ENCODE results near the gene NDRG4.

The NDRG4 gene

DNA sequence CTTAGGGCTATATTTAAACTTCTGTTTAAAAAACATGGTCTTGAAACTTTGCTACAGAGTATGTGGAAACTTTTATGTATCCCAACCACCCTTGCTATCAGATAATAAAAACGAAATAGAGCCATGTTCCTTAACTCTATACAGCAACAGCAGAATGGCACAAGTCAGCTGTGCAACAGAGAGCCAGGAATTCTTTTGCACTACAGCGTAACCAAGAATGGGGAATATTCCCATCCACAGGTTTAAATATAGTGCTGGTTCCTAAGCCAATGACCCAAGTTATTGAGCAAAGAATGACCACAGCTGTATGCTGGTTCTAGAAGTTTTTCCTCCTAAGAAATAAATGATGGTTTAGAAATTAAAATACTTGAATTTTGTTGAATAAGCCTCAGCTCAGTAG, 48.4 kb downstream of the NDRG4 start:
- TF ChIP-seq, protein P1, sequence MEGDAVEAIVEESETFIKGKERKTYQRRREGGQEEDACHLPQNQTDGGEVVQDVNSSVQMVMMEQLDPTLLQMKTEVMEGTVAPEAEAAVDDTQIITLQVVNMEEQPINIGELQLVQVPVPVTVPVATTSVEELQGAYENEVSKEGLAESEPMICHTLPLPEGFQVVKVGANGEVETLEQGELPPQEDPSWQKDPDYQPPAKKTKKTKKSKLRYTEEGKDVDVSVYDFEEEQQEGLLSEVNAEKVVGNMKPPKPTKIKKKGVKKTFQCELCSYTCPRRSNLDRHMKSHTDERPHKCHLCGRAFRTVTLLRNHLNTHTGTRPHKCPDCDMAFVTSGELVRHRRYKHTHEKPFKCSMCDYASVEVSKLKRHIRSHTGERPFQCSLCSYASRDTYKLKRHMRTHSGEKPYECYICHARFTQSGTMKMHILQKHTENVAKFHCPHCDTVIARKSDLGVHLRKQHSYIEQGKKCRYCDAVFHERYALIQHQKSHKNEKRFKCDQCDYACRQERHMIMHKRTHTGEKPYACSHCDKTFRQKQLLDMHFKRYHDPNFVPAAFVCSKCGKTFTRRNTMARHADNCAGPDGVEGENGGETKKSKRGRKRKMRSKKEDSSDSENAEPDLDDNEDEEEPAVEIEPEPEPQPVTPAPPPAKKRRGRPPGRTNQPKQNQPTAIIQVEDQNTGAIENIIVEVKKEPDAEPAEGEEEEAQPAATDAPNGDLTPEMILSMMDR (conservative IDR thresholded peaks at IDR 0.05; ENCODE audit: low read depth) = no peak
- CTCF ChIA-PET = no interaction called here
- POLR2A ChIA-PET (ENCODE audit: low non-redundant PET) = no interaction called here
- H3K27ac ChIP-seq = no peak overlapping the region
- DNase-seq (ENCODE audit: low spot score) = no peak

DNA sequence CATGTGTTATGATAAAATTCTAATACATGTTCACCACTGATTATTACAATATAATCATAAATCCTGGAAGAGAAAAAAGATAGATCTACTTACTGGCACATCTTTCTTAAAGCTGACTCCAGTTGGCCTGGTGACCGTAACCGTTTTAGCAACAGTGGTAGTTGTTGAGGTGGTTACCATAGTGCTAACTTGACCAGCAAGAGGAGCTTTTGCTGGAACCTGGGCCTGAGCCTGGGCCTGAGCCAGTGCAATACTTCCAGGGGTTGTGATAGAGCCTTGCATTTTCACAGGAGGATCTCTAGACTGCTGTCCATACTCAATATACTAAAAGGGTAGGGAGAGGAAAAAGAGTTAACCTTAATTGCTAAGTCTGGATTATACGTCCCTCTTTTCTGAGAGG, 51.6 kb downstream of the NDRG4 start:
- TF ChIP-seq, protein P1 (conservative IDR thresholded peaks at IDR 0.05; ENCODE audit: low read depth) = no peak
- ChIA-PET POLR2A (ENCODE audit: low non-redundant PET) (no interaction called here), CTCF (interaction anchor here (0.6 kb wide), 1 partner anchor 208 kb away, joined by 3 read pairs; no protein-coding TSS in a partner anchor)
- H3K27ac ChIP-seq = no peak overlapping the region
- no peak for DNase-seq (ENCODE audit: low spot score)

DNA sequence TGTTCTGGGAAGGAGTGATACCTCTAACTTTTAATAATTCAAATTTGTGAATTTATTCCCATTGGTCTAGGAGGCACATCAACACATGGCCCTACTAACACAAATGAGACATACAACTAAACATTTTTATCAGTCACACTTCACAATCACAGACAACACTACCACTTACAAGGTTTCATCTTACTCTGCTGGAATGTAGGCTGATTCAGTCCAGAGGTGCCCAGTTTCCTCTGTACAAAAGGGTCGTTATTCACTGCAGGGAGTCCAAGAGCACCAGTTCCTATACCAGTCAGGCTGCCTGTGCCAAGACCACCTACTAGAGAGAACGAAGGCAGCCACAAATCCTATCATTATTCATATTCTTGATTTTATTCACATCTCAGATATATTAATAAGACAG, 56.7 kb downstream of the NDRG4 start:
- no peak overlapping the region for H3K27ac ChIP-seq
- CTCF ChIA-PET = no interaction called here
- no peak for DNase-seq (ENCODE audit: low spot score)
- POLR2A ChIA-PET (ENCODE audit: low non-redundant PET) = no interaction called here
- TF ChIP-seq, protein P1 (conservative IDR thresholded peaks at IDR 0.05; ENCODE audit: low read depth) = no peak

Measured in RWPE1 (cell line).